Measurements from ENCODE around the gene RPL35.

Gene RPL35

GRCh38 chr9:124814164-124814535 is 47.6 kb downstream of the RPL35 start:
- no peak for DNase-seq

GRCh38 chr9:124813501-124814163 is 48.1 kb downstream of the RPL35 start:
- no peak for DNase-seq

GRCh38 chr9:124813041-124813440 is 48.7 kb downstream of the RPL35 start:
- no peak for DNase-seq

- peak; percentile 55 for DNase-seq
Measured at GRCh38 chr9:124812441-124812876, 49.3 kb downstream of the RPL35 start.

- no peak for DNase-seq
Measured at GRCh38 chr9:124810663-124811355, 50.9 kb downstream of the RPL35 start.

GRCh38 chr9:124809741-124810500 is 51.8 kb downstream of the RPL35 start:
- DNase-seq = no peak

- no peak for DNase-seq
Measured at GRCh38 chr9:124809211-124809610, 52.5 kb downstream of the RPL35 start.

GRCh38 chr9:124808246-124808956 is 53.4 kb downstream of the RPL35 start:
- DNase-seq = no peak
